HG03159 (cell line): ENCODE measurements around the gene MTNR1B.
A peak's percentile ranks its signal among the peaks of the same experiment; 100 is the strongest.

Experiments
- ATAC-seq: cut with Tn5 transposase; IDR thresholded peaks from one replicate; pipeline ENCODE4 v1.9.1; 2021; ENCODE audit warnings: mild to moderate bottlenecking, moderate library complexity; ENCODE audit not compliant: unreplicated experiment

MTNR1B gene

DNA sequence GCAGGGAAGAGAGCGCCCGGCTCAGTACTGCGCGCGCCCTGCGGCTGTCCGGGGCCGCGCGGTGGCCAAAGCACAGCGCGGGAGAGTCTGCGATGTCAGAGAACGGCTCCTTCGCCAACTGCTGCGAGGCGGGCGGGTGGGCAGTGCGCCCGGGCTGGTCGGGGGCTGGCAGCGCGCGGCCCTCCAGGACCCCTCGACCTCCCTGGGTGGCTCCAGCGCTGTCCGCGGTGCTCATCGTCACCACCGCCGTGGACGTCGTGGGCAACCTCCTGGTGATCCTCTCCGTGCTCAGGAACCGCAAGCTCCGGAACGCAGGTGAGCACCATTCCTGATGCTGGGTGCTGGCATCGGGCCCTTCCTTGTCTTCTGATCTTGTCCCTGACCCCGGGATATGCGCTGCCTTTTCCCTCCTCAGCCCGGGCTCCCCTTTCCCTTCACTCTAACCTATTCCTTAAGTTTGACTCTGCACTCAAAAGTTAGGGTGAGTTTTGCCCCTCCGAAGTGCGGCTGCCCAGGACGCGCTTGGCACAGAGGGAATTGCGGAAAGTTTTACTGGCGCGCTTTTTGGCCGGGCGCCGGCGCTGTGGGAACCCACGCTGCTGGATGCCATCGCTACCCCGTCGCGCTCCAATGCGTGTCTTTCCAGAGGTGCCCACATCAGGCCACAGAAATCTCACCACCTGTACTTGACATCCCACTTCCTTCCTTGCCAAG lies at the start of gene MTNR1B:
Gene MTNR1B, plus strand, starts transcription at position 18 of the 714 bp plus-strand sequence. Its CDS starts 75 bp downstream, at position 93.
- ATAC-seq = no peak

DNA sequence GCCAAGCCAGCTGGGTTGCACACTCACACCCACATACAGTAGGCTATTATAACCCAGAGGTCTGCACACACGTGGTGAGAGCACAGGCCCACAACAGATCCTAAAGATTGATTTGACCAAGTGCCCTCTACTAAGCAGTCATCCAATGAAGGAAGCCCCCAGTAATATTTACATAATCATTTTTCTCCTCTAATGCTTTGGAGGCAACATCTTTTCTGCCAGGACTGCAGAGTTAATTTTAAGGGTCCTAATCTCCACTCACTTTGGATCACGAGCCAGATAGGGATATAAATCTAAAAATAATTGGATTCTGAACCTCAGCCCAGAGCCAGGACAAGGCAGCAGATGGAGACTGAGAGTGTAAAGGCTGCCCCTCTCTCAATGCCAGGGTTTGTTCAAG lies 49.1 kb upstream of the MTNR1B start:
- no peak for ATAC-seq

DNA sequence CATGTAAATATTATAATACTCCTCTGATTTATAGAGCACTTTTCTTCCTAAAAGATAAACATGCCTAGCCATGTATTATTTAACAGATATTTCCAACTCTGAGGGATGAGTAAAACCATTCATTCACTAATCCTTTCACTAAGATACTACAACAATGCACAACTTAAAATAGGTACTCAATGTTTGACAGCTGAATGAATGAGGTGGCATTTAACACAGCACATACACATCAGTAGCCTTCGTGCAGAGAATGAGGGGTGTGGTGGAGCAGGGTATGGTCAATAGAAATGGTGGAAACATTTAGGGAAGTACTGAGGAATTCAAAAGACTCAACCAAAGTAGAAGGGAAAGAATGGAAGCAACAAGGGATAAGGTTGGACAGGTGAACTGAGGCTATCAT lies 46.7 kb upstream of the MTNR1B start:
- no peak for ATAC-seq

DNA sequence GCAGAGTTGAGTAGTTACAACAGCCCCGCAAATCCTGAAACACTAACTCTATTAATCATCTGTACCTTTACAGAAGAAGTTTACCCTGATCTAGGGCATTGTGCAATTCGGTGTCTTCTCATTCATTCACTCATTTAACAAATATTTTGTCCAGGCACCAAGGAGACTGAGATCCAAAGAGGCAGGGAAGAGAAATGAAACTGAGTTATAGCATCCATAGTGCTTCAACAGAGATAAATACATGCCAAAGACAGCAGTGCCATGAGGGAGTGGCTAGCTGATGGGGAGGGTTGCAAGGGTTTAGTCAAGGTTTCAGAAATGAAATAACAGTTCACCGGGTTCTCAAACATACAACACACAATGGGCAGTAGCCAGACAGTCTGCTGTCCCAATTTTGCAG lies 40.2 kb upstream of the MTNR1B start:
- no peak for ATAC-seq

DNA sequence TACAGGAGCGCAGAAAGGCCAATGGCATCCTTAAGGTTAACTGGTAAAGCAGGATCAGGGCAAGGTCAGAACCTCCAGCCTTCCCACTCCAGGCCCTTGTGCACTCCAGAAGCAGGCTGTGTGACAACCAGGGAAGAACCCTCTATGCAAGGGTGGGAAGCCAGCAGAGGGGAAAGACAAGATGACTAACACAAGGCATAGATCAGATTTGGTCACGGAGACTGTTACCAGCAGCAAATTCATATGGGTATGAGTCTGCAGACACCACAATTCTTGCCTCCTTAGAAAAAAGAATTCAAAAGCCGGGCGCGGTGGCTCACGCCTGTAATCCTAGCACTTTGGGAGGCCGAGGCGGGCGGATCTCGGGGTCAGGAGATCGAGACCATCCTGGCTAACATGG lies 39.8 kb upstream of the MTNR1B start:
- ATAC-seq = no peak

DNA sequence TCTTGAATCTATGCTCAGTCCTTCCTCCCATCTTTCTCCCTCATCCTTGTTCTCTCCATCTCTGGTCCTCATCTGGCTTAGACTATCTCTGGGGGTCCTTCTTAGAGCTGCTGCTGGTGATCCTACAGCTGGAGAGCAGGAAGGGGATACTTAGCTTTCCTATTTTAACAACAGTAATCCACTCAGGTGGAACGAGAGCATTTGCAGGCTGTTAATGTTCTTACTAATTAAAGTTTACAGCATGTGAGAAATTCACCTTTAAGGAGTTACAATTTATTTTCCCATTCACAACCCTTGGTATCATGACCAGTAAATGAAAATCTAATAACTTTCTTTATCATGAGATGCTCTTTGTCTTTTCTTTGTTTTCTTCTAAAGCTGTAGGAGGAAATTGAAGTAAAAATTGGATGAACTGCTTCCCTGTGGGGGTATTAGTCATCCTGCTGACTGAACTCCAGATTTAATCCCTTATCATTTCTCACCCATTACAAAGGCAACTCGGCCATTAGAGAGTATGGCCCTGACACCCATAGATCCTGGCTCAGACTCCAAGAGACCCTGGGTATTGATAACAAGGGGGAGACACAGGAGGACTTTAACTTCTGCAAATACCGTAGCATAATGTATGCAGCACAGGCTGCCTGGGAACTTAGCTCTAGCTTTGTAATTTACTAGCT lies 37.6 kb upstream of the MTNR1B start:
- ATAC-seq = no peak

DNA sequence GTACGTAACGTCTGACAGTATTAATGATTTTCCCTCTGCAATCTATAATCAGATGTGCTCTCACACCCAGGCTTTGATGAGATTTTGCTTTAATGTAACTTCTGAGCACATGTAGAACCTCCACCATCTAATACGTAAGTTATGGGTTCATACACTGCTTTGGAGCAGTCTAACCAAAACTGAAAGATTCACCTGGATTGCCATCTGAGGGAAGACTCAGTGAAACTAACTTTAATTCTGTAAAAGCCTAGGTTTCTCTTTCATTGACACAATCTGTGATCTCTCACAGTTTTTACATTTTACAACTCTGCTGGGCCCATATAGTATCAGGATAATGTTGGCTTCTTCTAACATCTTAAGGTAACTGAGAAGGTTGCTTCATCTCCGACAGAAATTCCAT lies 30.1 kb upstream of the MTNR1B start:
- ATAC-seq = no peak

DNA sequence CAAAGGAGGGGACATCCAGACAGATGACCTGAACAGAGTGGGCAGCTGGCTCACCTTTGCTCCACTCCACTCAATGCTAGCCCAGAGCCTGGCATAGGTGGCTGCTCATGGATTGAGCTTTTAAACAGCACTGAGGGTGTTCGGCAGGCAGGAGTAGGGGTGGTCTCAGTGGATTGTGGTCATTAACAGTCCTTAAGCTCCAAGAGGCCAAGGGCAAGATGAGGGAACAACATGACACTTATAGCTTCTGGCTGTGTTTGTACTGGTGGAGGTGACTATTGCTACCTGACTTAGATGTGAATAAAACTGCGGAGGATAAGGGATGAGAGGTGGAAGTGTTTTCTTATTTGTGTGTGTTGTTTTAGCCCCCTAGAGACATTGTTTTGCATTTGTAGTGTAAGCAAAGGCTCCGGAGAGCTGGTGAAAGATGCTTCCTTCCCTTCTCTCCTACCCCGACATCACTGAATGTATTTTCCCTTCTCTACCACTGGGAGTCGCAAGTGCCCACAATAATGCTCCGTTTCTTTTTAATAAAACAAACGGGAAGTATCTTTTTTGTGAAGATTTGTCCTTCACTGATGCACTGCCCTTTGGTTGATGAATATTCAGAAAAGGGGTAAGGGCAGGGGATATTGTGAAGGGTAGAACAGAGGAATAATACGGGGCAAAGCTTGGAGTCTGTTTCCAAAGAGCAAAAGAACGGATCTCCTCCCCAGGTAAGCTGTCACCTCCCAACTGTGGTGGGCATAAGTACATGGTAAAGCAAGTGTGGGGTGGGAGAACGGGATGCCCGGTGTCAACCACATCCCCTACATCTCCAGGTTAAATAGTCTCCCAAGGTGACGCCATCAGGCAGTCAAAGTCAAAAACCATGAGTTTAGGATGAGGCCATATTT lies 27.5 kb upstream of the MTNR1B start:
- ATAC-seq = peak; percentile 85

DNA sequence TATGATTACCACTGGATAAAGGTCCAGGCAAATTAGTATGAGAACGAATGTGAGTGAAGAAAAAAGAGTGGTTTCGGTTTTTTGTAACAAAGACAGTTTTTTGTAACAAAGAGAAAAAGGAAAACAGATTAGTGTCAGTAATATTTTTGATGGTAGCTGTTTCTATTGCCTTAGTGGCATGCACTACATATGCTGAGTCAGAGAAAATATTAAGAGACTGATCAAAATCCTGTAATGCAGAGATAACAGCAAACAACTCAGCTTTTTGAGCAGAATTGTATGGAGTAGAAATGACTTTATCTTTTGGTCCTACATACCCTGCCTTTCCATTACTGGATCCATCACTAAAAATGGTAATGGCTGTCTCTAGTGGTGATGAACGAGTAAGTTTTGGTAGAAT lies 22.7 kb upstream of the MTNR1B start:
- no peak for ATAC-seq

DNA sequence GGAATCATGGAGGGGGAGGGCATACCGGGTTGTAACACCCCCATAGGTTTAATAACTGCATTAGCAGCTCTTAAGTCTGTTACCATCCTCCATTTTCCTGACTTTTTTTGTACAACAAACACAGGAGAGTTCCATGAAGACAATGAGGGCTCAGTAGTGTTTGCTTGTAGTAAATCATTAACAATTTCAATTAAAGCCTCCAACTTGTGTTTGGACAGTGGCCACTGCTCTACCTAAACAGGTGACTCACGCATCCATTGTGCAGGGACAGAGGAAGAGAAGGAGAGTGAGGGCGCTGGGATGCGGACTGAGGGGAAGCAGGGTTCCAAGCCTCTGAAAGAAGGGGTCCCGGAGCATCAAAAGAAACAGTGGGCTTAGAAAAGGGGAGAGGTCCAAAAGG lies 21.3 kb upstream of the MTNR1B start:
- ATAC-seq = no peak

DNA sequence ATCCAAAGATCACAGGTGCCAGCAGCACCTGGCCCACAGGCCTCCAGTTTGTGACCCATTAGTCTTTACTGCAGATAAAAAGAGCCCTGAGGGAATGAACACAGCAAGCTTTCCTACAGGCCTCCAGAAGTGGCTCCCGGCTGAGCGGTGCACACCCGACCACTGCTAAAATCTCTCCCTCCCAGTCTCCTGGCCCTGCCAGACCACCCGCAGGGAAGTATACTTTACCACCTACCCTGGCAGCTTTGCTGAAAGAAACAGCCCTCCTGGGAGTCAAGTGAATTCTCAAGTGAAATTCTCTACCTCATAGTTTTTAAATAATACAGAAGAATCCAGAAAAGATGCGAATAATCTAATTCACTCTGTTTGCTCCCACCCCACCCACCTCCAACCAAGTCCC lies 15.4 kb upstream of the MTNR1B start:
- no peak for ATAC-seq

DNA sequence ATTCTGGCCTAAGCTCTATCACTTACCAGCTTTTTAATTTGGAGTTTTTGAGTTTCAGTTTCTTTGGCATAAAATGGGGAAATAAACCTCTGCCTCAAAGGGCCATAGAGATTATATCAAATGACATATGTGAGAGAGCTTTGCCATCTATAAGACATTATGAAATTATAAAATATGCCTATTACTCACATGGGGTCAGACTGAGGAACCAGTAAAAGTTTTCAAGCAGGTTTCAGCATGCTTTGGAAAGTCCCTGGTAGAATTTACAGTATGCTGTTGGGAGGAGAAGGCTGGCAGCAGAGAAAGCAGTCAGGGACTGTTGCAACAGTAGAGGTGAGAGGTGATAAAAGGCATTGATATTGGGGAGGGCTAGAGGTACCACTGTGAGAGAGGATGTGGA lies 13.6 kb upstream of the MTNR1B start:
- no peak for ATAC-seq

DNA sequence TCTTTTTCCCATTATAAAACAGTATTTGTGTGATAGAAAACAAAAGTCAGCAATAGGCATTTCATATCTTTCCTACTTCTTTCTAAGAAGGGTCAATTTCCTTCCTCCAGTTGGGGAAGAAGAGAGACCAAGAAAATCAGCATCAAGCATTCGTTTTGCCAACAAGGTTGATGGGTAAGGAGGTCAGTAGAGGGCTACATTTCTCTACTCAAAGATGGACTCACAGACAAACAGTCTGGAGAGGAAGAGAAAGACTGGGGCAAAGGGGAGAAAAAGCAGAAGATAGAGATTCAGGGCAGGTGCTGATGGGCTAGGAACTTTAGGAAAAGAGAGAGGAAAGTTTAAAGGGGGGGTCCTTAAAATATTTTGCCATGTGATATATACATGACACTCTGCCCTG lies 8.6 kb upstream of the MTNR1B start:
- no peak for ATAC-seq

DNA sequence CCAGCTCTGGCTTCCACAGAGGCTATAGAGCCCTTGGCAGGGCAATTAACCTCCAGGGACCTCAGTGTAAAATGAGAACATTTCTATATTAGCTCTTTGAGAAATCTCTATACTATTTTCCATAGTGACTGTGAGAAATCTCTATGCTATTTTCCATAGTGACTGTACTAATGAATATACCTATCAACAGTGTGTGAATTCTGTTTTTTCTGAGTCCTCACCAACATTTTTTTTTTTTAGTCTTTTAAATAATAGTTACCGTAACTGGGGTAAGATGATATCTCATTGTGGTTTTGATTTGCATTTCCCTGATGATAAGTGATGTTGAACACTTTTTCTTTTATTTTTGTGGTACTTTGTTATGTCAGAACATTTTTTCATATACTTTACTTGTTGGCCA lies 7.0 kb upstream of the MTNR1B start:
- no peak for ATAC-seq

DNA sequence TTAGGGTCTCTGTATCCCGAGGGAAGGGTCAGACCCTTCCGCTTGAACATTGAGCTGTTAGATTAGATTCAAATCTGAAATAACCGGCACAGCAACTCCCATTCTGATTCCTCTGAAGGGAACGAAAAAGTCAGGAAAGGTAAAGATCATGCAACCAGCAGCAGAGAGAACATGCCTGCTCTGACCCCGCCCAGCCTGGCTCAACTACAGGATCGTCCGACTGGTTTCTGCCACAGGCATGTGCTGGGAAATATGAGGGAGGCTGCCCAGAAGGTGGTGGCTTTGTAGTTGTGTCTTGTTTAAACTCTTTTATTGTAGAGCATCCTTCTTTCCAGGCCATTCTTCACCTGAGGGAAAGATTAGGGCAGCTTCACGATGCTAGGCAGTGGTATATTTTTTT lies 5.0 kb upstream of the MTNR1B start:
- no peak for ATAC-seq

DNA sequence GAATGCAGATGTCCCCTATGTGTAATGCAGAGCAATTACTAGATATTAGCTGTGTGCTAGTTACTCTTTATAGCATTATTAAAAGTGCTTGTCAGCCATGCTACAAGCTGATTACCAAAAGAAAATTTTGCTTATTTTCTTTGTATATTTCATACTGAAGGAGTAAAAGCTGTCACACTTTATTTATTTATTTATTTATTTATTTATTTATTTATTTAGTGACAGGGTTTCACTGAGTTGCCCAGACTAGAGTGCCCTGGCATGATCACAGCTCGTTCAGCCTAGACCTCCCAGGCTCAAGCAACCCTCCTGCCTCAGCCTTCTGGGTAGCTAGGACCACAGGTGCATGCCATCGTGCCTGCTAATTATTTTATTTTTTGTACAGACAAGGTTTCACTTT lies 4.3 kb upstream of the MTNR1B start:
- ATAC-seq = no peak

DNA sequence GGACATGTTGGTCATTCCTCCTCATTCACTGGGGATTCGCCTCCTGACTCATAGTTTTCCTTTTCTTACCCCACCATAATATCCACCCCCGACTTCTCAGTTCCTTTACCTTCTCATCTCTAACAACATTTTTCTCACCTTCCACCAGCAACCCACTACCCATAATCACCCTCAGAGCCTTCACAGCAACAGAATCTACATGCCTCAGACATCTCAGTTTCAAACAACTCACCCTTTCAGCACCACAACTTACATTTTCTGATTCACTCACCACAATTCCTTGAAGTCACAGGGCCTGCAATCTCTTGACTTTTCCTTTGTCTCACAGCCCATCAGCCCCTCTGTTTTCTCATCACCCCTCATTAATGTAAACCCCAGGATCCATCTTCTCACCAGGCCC lies 2.3 kb upstream of the MTNR1B start:
- no peak for ATAC-seq

DNA sequence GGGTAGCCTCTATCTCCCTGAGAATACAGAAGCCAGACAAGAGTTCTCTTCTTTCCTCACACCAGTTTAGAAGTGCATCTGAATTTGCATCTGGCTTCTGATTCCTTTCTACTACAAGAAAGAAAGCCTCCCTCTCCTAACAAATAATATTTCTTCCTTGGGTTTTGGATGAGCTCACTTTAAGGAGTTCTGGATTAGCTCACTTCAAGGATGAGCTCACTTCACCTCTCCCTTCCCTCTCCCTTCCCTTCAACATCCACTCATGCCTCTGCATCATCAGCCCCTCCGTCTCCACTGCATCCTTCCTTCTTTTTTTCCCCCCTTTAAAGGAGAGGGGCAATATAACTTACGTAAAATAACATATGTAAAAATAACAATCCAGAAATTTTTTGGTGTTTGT lies 1.6 kb upstream of the MTNR1B start:
- no peak for ATAC-seq

DNA sequence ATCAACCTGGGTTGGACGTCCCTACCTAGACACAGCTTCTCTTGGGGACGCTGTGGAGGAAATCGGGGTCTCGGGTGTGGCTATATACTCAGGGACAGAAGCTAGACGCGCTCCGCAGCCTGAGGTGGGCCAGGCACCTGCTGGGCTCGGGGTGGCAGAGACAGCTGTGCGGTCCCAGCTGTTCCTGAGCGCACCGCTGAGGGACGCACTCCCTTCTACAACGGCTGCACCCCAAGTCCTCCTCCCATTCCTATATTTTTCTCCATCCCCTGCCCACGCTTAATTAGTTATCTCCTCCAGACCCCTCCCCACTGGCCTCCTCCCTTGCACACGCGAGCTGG lies 188 bp upstream of the MTNR1B start:
- ATAC-seq = no peak

DNA sequence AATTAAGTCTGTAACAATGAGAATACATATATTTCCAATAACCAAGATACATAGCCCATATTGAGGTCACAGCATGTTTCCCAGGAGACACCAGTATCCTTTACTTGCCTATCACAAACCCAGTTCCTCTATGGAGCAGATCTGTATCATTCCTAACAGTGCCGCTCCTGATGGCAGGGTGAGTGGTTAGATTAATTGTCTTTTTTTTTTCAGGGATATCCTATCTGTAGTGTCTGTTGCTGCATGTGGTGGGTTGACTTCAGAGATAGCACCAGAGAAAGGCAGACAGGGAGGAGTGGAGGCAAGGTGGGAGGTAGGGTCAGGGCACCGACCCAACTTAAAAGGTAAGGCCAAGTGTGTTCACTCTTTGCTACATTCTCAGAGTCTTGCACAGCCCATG lies 2.8 kb downstream of the MTNR1B start:
- no peak for ATAC-seq

DNA sequence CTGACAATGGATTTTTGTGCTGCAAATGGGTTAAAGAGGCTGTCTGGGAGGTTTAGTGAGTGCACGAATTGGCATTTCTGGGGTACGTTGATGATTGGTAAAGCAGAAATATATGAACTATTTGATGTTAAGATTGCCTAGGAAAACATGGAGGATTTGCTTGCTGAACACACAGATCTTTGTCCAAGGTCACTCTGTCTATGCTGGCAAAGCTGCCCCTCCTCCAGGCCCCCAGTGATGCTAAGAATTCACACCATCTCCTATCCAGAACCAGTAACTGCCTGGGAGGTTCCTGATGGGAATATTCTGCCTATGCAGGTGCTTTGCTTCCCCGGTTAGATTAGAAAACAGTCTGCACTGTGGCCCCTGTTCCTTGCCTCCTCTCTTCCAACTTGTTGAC lies 5.8 kb downstream of the MTNR1B start:
- no peak for ATAC-seq

DNA sequence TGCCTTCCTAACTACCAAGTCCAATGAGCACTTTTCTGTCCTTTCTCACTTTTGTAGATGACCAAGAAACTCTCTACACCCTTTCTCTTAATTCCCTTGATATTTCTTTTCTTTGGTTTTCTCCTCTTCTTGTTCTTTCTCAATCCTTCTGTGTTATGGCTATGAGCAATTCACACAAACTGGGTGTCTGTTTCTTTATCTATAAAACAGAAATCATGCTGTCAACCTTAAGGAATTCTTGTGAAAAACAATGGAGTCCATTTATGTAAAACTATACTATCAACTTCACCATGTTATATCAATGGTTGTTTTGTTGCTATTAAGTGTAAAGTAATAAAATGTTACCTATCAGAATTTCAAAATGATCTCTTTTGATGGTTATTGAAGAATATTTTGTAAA lies 7.2 kb downstream of the MTNR1B start:
- ATAC-seq = no peak
